SK-N-SH (cell line): Measurements from ENCODE around the gene ZNF791. TPM values are rescaled to one million over a fixed set of nuclear protein-coding genes. Genes with fewer than 3 reads are reported as not detected.

Experiments
- CTCF ChIA-PET: fragments of 300-600, 350-600 bp; formaldehyde crosslinking; extraction: SDS; loops from one replicate; lab custom pipeline; 2021; lab: Yijun Ruan, JAX
- POLR2A ChIA-PET: fragments of 350-600 bp; sonication (Branson Sonifier 250); formaldehyde crosslinking; extraction: SDS; loops from one replicate; lab custom pipeline; 2020; ENCODE audit warnings: antibody characterized with exemption, inconsistent platforms; lab: Yijun Ruan, JAX
- DNase-seq: peaks from one replicate; pipeline ENCODE4 v3.0.0; 2012
- H2AFZ ChIP-seq: fragments of 200-600 bp; sonication (generic); 2 replicates; pipeline ENCODE4 v1.8.1; 2016; ENCODE audit warnings: antibody characterized with exemption, mild to moderate bottlenecking, low read depth
- H3F3A ChIP-seq: fragments of 200-600 bp; sonication (generic); replicated peaks from 2 replicates; pipeline ENCODE3; 2016; ENCODE audit warnings: antibody characterized with exemption, mild to moderate bottlenecking; ENCODE audit not compliant: insufficient read depth
- H3K27ac ChIP-seq, 2 experiments: fragments of 200-500 bp in 1 of 2; fragments of 200-600 bp in 1 of 2; sonication (Bioruptor generic) in 1 of 2; sonication (generic), shearing (Covaris generic) in 1 of 2; 2 replicates each; pipeline versions ENCODE4 v1.5.1 to v1.6.1; 2014 to 2016; ENCODE audit warnings: low read depth in 2 of 2, inconsistent platforms in 1 of 2, low read length in 1 of 2, mild to moderate bottlenecking in 1 of 2, mixed read lengths in 1 of 2
- H3K27me3 ChIP-seq: fragments of 200-600 bp; sonication (generic), shearing (Covaris generic); 2 replicates; pipeline ENCODE4 v1.6.1; 2016; ENCODE audit warnings: mixed run types; ENCODE audit not compliant: insufficient read depth
- H3K36me3 ChIP-seq, 2 experiments: fragments of 200-500 bp in 1 of 2; fragments of 200-600 bp in 1 of 2; sonication (Bioruptor generic) in 1 of 2; sonication (generic) in 1 of 2; replicated peaks in 1 of 2; 2 replicates each; pipeline versions ENCODE3 to v1.5.1; 2014 to 2016; ENCODE audit warnings: low read length in 1 of 2, mild to moderate bottlenecking in 1 of 2; ENCODE audit not compliant: insufficient read depth in 2 of 2, control insufficient read depth in 1 of 2
- H3K4me1 ChIP-seq, 2 experiments: fragments of 200-500 bp in 1 of 2; fragments of 200-600 bp in 1 of 2; sonication (Bioruptor generic) in 1 of 2; sonication (generic), shearing (Covaris generic) in 1 of 2; 2 replicates each; pipeline versions ENCODE4 v1.5.1 to v1.6.1; 2014 to 2016; ENCODE audit warnings: low read depth in 1 of 2, low read length in 1 of 2, mixed run types in 1 of 2; ENCODE audit not compliant: insufficient read depth in 2 of 2, control insufficient read depth in 1 of 2
- H3K4me2 ChIP-seq: fragments of 200-600 bp; sonication (generic), shearing (Covaris generic); 2 replicates; pipeline ENCODE4 v1.6.1; 2017; ENCODE audit warnings: mixed run types
- H3K4me3 ChIP-seq, 2 experiments: fragments of 200-500 bp in 1 of 2; fragments of 200-600 bp in 1 of 2; sonication (Bioruptor generic) in 1 of 2; sonication (generic), shearing (Covaris generic) in 1 of 2; 2 replicates each; pipeline versions ENCODE4 v1.5.1 to v1.8.1; 2014 to 2016; ENCODE audit warnings: low read depth in 2 of 2, inconsistent platforms in 1 of 2, low read length in 1 of 2, mild to moderate bottlenecking in 1 of 2, mixed read lengths in 1 of 2, moderate library complexity in 1 of 2
- H3K79me2 ChIP-seq: fragments of 200-600 bp; sonication (generic); 2 replicates; pipeline ENCODE4 v1.8.1; 2017; ENCODE audit warnings: mild to moderate bottlenecking; ENCODE audit not compliant: insufficient read depth
- H3K9ac ChIP-seq: fragments of 200-600 bp; sonication (generic); 2 replicates; pipeline ENCODE4 v1.6.1; 2017; ENCODE audit warnings: mixed run types
- H3K9me2 ChIP-seq: fragments of 200-600 bp; sonication (generic); 2 replicates; pipeline ENCODE4 v1.6.1; 2017; ENCODE audit warnings: mixed run types
- H3K9me3 ChIP-seq: fragments of 200-600 bp; sonication (generic); 2 replicates; pipeline ENCODE4 v1.6.1; 2017; ENCODE audit warnings: mixed run types, mild to moderate bottlenecking, moderate library complexity
- H4K20me1 ChIP-seq: fragments of 200-600 bp; sonication (generic); 2 replicates; pipeline ENCODE4 v1.6.1; 2017; ENCODE audit warnings: mild to moderate bottlenecking, mixed run types; ENCODE audit not compliant: insufficient read depth
- CHD2 ChIP-seq: fragments of 150-350 bp; IDR thresholded peaks from 2 replicates; pipeline ENCODE4 v1.6.1; 2018; ENCODE audit warnings: low read length; ENCODE audit not compliant: partially characterized antibody
- EP300 ChIP-seq, 2 experiments: IDR thresholded peaks; 2 replicates each; pipeline versions ENCODE4 v1.4.0 to v1.6.1; 2012; ENCODE audit warnings: borderline replicate concordance in 1 of 2, low read depth in 1 of 2, low read length in 1 of 2
- EZH2phosphoT487 ChIP-seq: fragments of 200-600 bp; sonication (generic); IDR thresholded peaks from 2 replicates; pipeline ENCODE4 v1.6.1; 2017; ENCODE audit warnings: low read depth, mixed run types, mild to moderate bottlenecking, antibody characterized with exemption, moderate library complexity, borderline replicate concordance
- FOSL2 ChIP-seq: IDR thresholded peaks from 2 replicates; pipeline ENCODE4 v1.4.0; 2012; ENCODE audit warnings: low read depth, mild to moderate bottlenecking, moderate library complexity, borderline replicate concordance
- FOXJ3 ChIP-seq: sonication (generic); formaldehyde crosslinking; IDR thresholded peaks from 2 replicates; pipeline ENCODE4 v1.5.1; 2020; ENCODE audit warnings: mild to moderate bottlenecking, missing genetic modification reagents
- GABPA ChIP-seq: IDR thresholded peaks from 2 replicates; pipeline ENCODE4 v1.4.0; 2012; ENCODE audit warnings: low read depth, mild to moderate bottlenecking
- GATA2 ChIP-seq: sonication (generic); formaldehyde crosslinking; IDR thresholded peaks from 2 replicates; pipeline ENCODE4 v1.5.0; 2020; ENCODE audit warnings: mild to moderate bottlenecking, missing genetic modification reagents
- MEF2A ChIP-seq: IDR thresholded peaks from 2 replicates; pipeline ENCODE4 v1.4.0; 2012; ENCODE audit warnings: low read depth, borderline replicate concordance
- NRF1 ChIP-seq: IDR thresholded peaks from 2 replicates; pipeline ENCODE4 v1.6.1; 2012; ENCODE audit warnings: low read depth, mild to moderate bottlenecking, low read length
- RAD21 ChIP-seq: IDR thresholded peaks from 2 replicates; pipeline ENCODE4 v1.6.1; 2012; ENCODE audit warnings: mild to moderate bottlenecking, low read length
- SIN3A ChIP-seq: IDR thresholded peaks from 2 replicates; pipeline ENCODE4 v1.6.1; 2012; ENCODE audit warnings: low read depth, mild to moderate bottlenecking, low read length, moderate library complexity, borderline replicate concordance
- SMC3 ChIP-seq: IDR thresholded peaks from 2 replicates; pipeline ENCODE4 v1.6.1; 2012; ENCODE audit warnings: low read depth, low read length, improper control_type of control experiment
- TCF12 ChIP-seq: IDR thresholded peaks from 2 replicates; pipeline ENCODE4 v1.4.0; 2012
- USF1 ChIP-seq: IDR thresholded peaks from 2 replicates; pipeline ENCODE4 v1.4.0; 2012; ENCODE audit warnings: low read depth, borderline replicate concordance
- YY1 ChIP-seq: IDR thresholded peaks from 2 replicates; pipeline ENCODE4 v1.4.0; 2012; ENCODE audit warnings: low read depth, mild to moderate bottlenecking
- ZBTB33 ChIP-seq: IDR thresholded peaks from 2 replicates; pipeline ENCODE4 v1.4.0; 2012; ENCODE audit warnings: low read depth, borderline replicate concordance
- WGBS: methylation state at CpG from one replicate; pipeline ENCODE4 v1.1.6; 2017; ENCODE audit warnings: low lambda C conversion rate; 5-methylcytosine and 5-hydroxymethylcytosine counted together
- polyA plus RNA-seq, 3 experiments: library from polyadenylated mRNA; depleted of rRNA; stranded (reverse); fragments of >200 nt; gene quantifications; 2 replicates each; pipeline ENCODE4 v1.2.3, GENCODE V29; 2012

ZNF791 gene
- polyA plus RNA-seq, 1 of the 3 experiments (the other 2 are of a cell fraction), result 8.9 TPM

GRCh38 chr19:12638611-12639182, 28.0 kb downstream of the ZNF791 start:
- Histone ChIP-seq H3K27me3 (no peaks in the 10 kb centered on the region), H3K4me3 (no peak overlapping the region), H3K4me1 (peaks cover 0 to 5% of the 10 kb centered on the region in 2 experiments; a peak in 1 of 4 replicates), H3K9ac (no peak overlapping the region), H2AFZ (no peak overlapping the region), H3F3A (peaks cover 5% of the 10 kb centered on the region), H4K20me1 (no peaks in the 10 kb centered on the region), H3K79me2 (no peaks in the 10 kb centered on the region), H3K9me2 (no peaks in the 10 kb centered on the region), H3K27ac (no peak overlapping the region), H3K36me3 (no peaks in the 10 kb centered on the region), H3K4me2 (no peak overlapping the region), H3K9me3 (no peaks in the 10 kb centered on the region)
- 86% methylated on average over 21 of the region's 22 CpGs for WGBS
- CTCF ChIA-PET, result interaction anchor here (0.7 to 2.5 kb wide), 3 partner anchors 13 to 38 kb away, joined by 3 to 15 read pairs (median 8); no protein-coding TSS in a partner anchor
- POLR2A ChIA-PET, result no interaction called here
- TF ChIP-seq CHD2, result no peak
- no peak for TF ChIP-seq FOXJ3 (CRISPR knock-in tag)
- no peak for TF ChIP-seq EZH2phosphoT487
- TF ChIP-seq RAD21, result no peak
- no peak for TF ChIP-seq GATA2
- no peak for TF ChIP-seq USF1
- TF ChIP-seq YY1, result no peak
- no peak for TF ChIP-seq FOSL2
- no peak for TF ChIP-seq GABPA
- no peak for TF ChIP-seq EP300 (IDR thresholded peaks at IDR 0.05; ENCODE audit: borderline replicate concordance in 1 of 2, low read depth in 1 of 2, low read length in 1 of 2)
- no peak for TF ChIP-seq NRF1
- TF ChIP-seq ZBTB33, result no peak
- no peak for TF ChIP-seq SIN3A
- TF ChIP-seq TCF12, result no peak
- TF ChIP-seq SMC3, result no peak
- no peak for TF ChIP-seq MEF2A
- no peak for DNase-seq
